Right lobe of liver (tissue), 4 donors: ENCODE data around the gene WSB1.

Source experiments
- CTCF ChIP-seq, 4 donors: fragments of 200-600 bp in 3 of 4; fragments of 450-650 bp in 1 of 4; IDR thresholded peaks; one replicate each; pipeline versions ENCODE4 v1.5.1 to v1.8.0; 2016 to 2022; ENCODE audit warnings: antibody characterized with exemption in 4 of 4, mild to moderate bottlenecking in 2 of 4
- POLR2A ChIP-seq: fragments of 450-650 bp; IDR thresholded peaks from one replicate; pipeline ENCODE4 v1.6.1; 2017; ENCODE audit warnings: antibody characterized with exemption, mild to moderate bottlenecking
- donor health status: DM: no; HTN: no; CAD: no.
- donor health status: DM: no; HTN: no; CAD: no.
- donor health status: DM: no; HTN: yes; CAD: no.

GRCh38 chr17:27361695-27362094 lies 67.8 kb downstream of the WSB1 start:
- TF ChIP-seq CTCF (IDR thresholded peaks at IDR 0.05) (no peak), POLR2A (no peak)
